ENCODE results near the gene NPAS3. TPM values are rescaled to one million over a fixed set of nuclear protein-coding genes. Genes with fewer than 3 reads are reported as not detected.

NPAS3 gene
- total RNA-seq, 2 experiments from 2014 or later, result not detected

GRCh38 chr14:33408291-33408690 lies 469.6 kb downstream of the NPAS3 start:
- no peak for DNase-seq
- CTCF ChIA-PET, result no interaction called here
- POLR2A ChIA-PET, result no interaction called here
- H3K9me3 Mint-ChIP-seq, result peaks cover 3% of the 10 kb centered on the region
- H3K36me3 Mint-ChIP-seq (ENCODE audit: low read depth), result no peaks in the 10 kb centered on the region
- no peak overlapping the region for H3K4me3 Mint-ChIP-seq
- ATAC-seq, result no peak
- H3K27ac Mint-ChIP-seq, result no peak overlapping the region
- TF ChIP-seq CTCF (IDR thresholded peaks at IDR 0.05), result no peak
- intact Hi-C loops (cut with micrococcal nuclease), result no loop called here
- no peaks in the 10 kb centered on the region for H3K4me1 Mint-ChIP-seq (ENCODE audit: low read depth)
- H3K27me3 Mint-ChIP-seq, result no peaks in the 10 kb centered on the region

GRCh38 chr14:33412450-33412849 lies 473.8 kb downstream of the NPAS3 start:
- H3K9me3 Mint-ChIP-seq, result no peaks in the 10 kb centered on the region
- intact Hi-C loops (cut with micrococcal nuclease), result no loop called here
- ChIA-PET POLR2A (no interaction called here), CTCF (no interaction called here)
- H3K4me3 Mint-ChIP-seq, result no peak overlapping the region
- TF ChIP-seq CTCF (IDR thresholded peaks at IDR 0.05), result no peak
- no peaks in the 10 kb centered on the region for H3K4me1 Mint-ChIP-seq (ENCODE audit: low read depth)
- no peak overlapping the region for H3K27ac Mint-ChIP-seq
- peaks cover 4% of the 10 kb centered on the region for H3K27me3 Mint-ChIP-seq
- DNase-seq (no peak), ATAC-seq (no peak)
- no peaks in the 10 kb centered on the region for H3K36me3 Mint-ChIP-seq (ENCODE audit: low read depth)

- H3K4me1 Mint-ChIP-seq (ENCODE audit: low read depth), result no peaks in the 10 kb centered on the region
- H3K36me3 Mint-ChIP-seq (ENCODE audit: low read depth), result no peaks in the 10 kb centered on the region
- CTCF ChIA-PET, result no interaction called here
- peaks cover 5% of the 10 kb centered on the region for H3K27me3 Mint-ChIP-seq
- intact Hi-C loops (cut with micrococcal nuclease), result no loop called here
- H3K4me3 Mint-ChIP-seq, result no peak overlapping the region
- POLR2A ChIA-PET, result no interaction called here
- DNase-seq (no peak), ATAC-seq (no peak)
- TF ChIP-seq CTCF (IDR thresholded peaks at IDR 0.05), result no peak
- no peak overlapping the region for H3K27ac Mint-ChIP-seq
- no peaks in the 10 kb centered on the region for H3K9me3 Mint-ChIP-seq
These were observed 474.7 kb downstream of the NPAS3 start for GRCh38 chr14:33413381-33413780.

- POLR2A ChIA-PET, result no interaction called here
- ATAC-seq (no peak), DNase-seq (no peak)
- no peaks in the 10 kb centered on the region for H3K4me1 Mint-ChIP-seq (ENCODE audit: low read depth)
- peaks cover 5% of the 10 kb centered on the region for H3K27me3 Mint-ChIP-seq
- no peak for TF ChIP-seq CTCF (IDR thresholded peaks at IDR 0.05)
- no peaks in the 10 kb centered on the region for H3K36me3 Mint-ChIP-seq (ENCODE audit: low read depth)
- CTCF ChIA-PET, result no interaction called here
- no peak overlapping the region for H3K27ac Mint-ChIP-seq
- intact Hi-C loops (cut with micrococcal nuclease), result no loop called here
- H3K9me3 Mint-ChIP-seq, result no peaks in the 10 kb centered on the region
- H3K4me3 Mint-ChIP-seq, result no peak overlapping the region
These were observed 475.4 kb downstream of the NPAS3 start for GRCh38 chr14:33414041-33414440.

- no peak for DNase-seq
- TF ChIP-seq CTCF (IDR thresholded peaks at IDR 0.05), result no peak
- ATAC-seq, result no peak
- Mint-ChIP-seq H3K27me3 (peaks cover 2% of the 10 kb centered on the region), H3K4me3 (no peak overlapping the region), H3K27ac (no peak overlapping the region), H3K9me3 (no peaks in the 10 kb centered on the region), H3K36me3 (ENCODE audit: low read depth) (no peaks in the 10 kb centered on the region), H3K4me1 (ENCODE audit: low read depth) (no peaks in the 10 kb centered on the region)
- POLR2A ChIA-PET, result interaction anchor here (0.8 kb wide), 1 partner anchor 26 kb away, joined by 4 read pairs; no protein-coding TSS in a partner anchor
- CTCF ChIA-PET, result no interaction called here
- intact Hi-C loops (cut with micrococcal nuclease), result no loop called here
These were observed 481.5 kb downstream of the NPAS3 start for GRCh38 chr14:33420051-33420627.

Measured in activated CD8-positive, alpha-beta T cell treated with anti-CD3 and anti-CD28 coated beads for 36 hours (primary cell).